ENCODE data around the gene CYLC2.

DNA sequence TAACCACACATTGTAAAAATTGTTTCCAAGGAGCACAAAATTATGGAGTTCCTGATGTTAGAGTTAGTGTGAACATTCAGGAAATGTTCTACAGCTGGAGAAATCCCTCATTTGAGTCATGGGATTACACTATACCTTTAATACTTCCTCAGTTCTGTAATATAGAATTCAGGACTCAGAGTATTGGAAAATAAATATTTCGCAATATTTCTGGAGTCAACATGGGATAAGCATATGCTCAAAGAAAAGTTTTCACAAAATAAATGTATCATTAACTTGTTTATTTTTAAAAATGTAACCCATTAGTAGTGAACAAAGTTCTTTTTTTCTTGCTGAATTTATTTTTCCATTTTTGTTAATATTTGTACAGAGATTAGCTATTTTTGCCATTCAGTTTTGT is 8.6 kb downstream of the CYLC2 start:
- no peak for TF ChIP-seq GATA2 (IDR thresholded peaks at IDR 0.05; ENCODE audit: low read depth, low read length)
- TF ChIP-seq GATA3 (IDR thresholded peaks at IDR 0.05; ENCODE audit: low read depth, low read length) = no peak
